Stomach (tissue), 4 donors: ENCODE measurements around the gene ZFYVE21.

Source experiments
- CTCF ChIP-seq, 7 experiments: fragments of 450-650 bp in 4 of 7; fragments of 200-600 bp in 3 of 7; sonication (generic) in 3 of 7; IDR thresholded peaks; one replicate each; pipeline ENCODE4 v1.5.1; 2016 to 2019; ENCODE audit warnings: antibody characterized with exemption in 7 of 7, control low read depth in 2 of 7, mild to moderate bottlenecking in 1 of 7
- POLR2A ChIP-seq, 4 donors: fragments of 450-650 bp; IDR thresholded peaks; one replicate each; pipeline ENCODE4 v1.6.1; 2016; ENCODE audit warnings: antibody characterized with exemption in 4 of 4, control low read depth in 2 of 4, mild to moderate bottlenecking in 1 of 4, moderate library complexity in 1 of 4
- POLR2AphosphoS5 ChIP-seq, 3 donors: sonication (generic); formaldehyde crosslinking; IDR thresholded peaks; one replicate each; pipeline ENCODE4 v1.6.1; 2016; ENCODE audit warnings: antibody characterized with exemption in 3 of 3

- TF ChIP-seq CTCF (IDR thresholded peaks at IDR 0.05) (no peak), POLR2AphosphoS5 (IDR thresholded peaks at IDR 0.05) (no peak), POLR2A (IDR thresholded peaks at IDR 0.05) (no peak)
These were observed 38.2 kb downstream of the ZFYVE21 start for GRCh38 chr14:103753774-103754173.
